Sigmoid colon (tissue), 7 donors: ENCODE results near the gene TMEM35B. TPM values are rescaled to one million over a fixed set of nuclear protein-coding genes. Genes with fewer than 3 reads are reported as not detected.
"Not testable (repeated sequence)": the region's sequence is repeated elsewhere in the genome, so short reads cannot be mapped to it uniquely, and the experiment has no call there.

Source experiments
- DNase-seq: peaks from one replicate; pipeline ENCODE4 v3.0.0-alpha.2; 2019
- H3K27ac ChIP-seq, 4 donors: fragments of 200-600 bp; sonication (generic); one replicate each; pipeline ENCODE4 v1.5.1; 2016 to 2019; ENCODE audit warnings: mild to moderate bottlenecking in 1 of 4
- H3K27me3 ChIP-seq, 3 donors: fragments of 200-600 bp; sonication (generic); one replicate each; pipeline ENCODE4 v1.5.1; 2019; ENCODE audit warnings: mild to moderate bottlenecking in 1 of 3
- H3K36me3 ChIP-seq, 4 donors: fragments of 200-600 bp; sonication (generic); one replicate each; pipeline ENCODE4 v1.5.1; 2016 to 2019
- H3K4me1 ChIP-seq, 4 donors: fragments of 200-600 bp; sonication (generic); one replicate each; pipeline ENCODE4 v1.5.1; 2017 to 2019
- H3K4me3 ChIP-seq, 4 donors: fragments of 200-600 bp; sonication (generic); one replicate each; pipeline ENCODE4 v1.5.1; 2017 to 2019; ENCODE audit warnings: mild to moderate bottlenecking in 2 of 4, moderate library complexity in 1 of 4
- H3K9me3 ChIP-seq, 4 donors: fragments of 200-600 bp in 3 of 4; sonication (generic) in 3 of 4; one replicate each; pipeline versions ENCODE4 v1.5.1 to v1.6.1; 2013 to 2019
- EP300 ChIP-seq, 4 donors: sonication (generic); formaldehyde crosslinking; IDR thresholded peaks; one replicate each; pipeline ENCODE4 v1.6.1; 2017; ENCODE audit warnings: antibody characterized with exemption in 4 of 4
- POLR2A ChIP-seq, 2 donors: fragments of 450-650 bp; IDR thresholded peaks; one replicate each; pipeline ENCODE4 v1.6.1; 2016; ENCODE audit warnings: antibody characterized with exemption in 2 of 2, mild to moderate bottlenecking in 2 of 2, moderate library complexity in 2 of 2
- POLR2AphosphoS5 ChIP-seq, 4 donors: sonication (generic); formaldehyde crosslinking; IDR thresholded peaks; one replicate each; pipeline ENCODE4 v1.6.1; 2017; ENCODE audit warnings: antibody characterized with exemption in 4 of 4
- WGBS, 2 donors: extraction: QIAGEN DNeasy Blood & Tissue Kit; methylation state at CpG; one replicate each; pipeline ENCODE4 v1.1.7; 2013; 5-methylcytosine and 5-hydroxymethylcytosine counted together
- intact Hi-C: fragments of 100-400 bp; cut with DNase I; formaldehyde crosslinking; loops from one replicate; pipeline ENCODE4 v1.15.1; 2023
- polyA plus RNA-seq, 3 donors: library from polyadenylated mRNA; stranded (reverse); fragments of 200-250 nt; gene quantifications; one replicate each; pipeline ENCODE4 v1.2.3, GENCODE V29; 2013
- total RNA-seq, 4 donors: library from RNA; depleted of rRNA; stranded (reverse); fragments of >200 nt; gene quantifications; one replicate each; pipeline ENCODE4 v1.1.0, GENCODE V29; 2016
- TF ChIP-seq, protein P1 (sequence below), 4 experiments: fragments of 450-650 bp in 3 of 4; fragments of 200-600 bp in 1 of 4; IDR thresholded peaks; one replicate each; pipeline ENCODE4 v1.5.1; 2016 to 2019; ENCODE audit warnings: antibody characterized with exemption in 4 of 4, mild to moderate bottlenecking in 3 of 4, moderate library complexity in 2 of 4
- donor health status: healthy with polysubstance abuse.
- donor health status: Bipolar disorder and iron deficiency.
- donor health status: healthy.

TMEM35B gene
- total and polyA plus RNA-seq, 7 donors, result 7.6 to 53.8 (median 22.0) TPM

DNA sequence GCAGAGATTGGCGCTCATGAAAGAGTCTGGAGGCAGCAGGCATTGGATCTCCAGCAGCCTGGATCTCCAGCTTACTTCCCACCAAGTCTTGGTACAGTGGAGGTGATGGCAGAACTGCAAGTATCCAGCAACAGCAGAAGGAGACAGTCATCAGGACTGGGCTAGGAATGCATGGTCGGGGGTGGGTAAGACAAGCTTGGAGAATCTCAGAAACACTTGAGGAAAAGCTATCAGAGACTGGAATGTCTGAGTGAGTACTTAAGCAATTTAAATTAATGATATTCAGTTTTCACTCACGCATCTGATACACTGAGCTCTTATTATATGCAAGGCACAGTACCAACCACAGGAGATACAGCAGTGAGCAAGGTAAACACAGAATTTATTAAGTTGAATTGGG is 9.8 kb downstream of the TMEM35B start:
- TF ChIP-seq EP300 (IDR thresholded peaks at IDR 0.05), result no peak
- TF ChIP-seq, protein P1, sequence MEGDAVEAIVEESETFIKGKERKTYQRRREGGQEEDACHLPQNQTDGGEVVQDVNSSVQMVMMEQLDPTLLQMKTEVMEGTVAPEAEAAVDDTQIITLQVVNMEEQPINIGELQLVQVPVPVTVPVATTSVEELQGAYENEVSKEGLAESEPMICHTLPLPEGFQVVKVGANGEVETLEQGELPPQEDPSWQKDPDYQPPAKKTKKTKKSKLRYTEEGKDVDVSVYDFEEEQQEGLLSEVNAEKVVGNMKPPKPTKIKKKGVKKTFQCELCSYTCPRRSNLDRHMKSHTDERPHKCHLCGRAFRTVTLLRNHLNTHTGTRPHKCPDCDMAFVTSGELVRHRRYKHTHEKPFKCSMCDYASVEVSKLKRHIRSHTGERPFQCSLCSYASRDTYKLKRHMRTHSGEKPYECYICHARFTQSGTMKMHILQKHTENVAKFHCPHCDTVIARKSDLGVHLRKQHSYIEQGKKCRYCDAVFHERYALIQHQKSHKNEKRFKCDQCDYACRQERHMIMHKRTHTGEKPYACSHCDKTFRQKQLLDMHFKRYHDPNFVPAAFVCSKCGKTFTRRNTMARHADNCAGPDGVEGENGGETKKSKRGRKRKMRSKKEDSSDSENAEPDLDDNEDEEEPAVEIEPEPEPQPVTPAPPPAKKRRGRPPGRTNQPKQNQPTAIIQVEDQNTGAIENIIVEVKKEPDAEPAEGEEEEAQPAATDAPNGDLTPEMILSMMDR (IDR thresholded peaks at IDR 0.05), result no peak
- no peak for TF ChIP-seq POLR2A (IDR thresholded peaks at IDR 0.05)
- no peak for TF ChIP-seq POLR2AphosphoS5 (IDR thresholded peaks at IDR 0.05)
- no peak overlapping the region for H3K27ac ChIP-seq
- intact Hi-C loops, result no loop called here

DNA sequence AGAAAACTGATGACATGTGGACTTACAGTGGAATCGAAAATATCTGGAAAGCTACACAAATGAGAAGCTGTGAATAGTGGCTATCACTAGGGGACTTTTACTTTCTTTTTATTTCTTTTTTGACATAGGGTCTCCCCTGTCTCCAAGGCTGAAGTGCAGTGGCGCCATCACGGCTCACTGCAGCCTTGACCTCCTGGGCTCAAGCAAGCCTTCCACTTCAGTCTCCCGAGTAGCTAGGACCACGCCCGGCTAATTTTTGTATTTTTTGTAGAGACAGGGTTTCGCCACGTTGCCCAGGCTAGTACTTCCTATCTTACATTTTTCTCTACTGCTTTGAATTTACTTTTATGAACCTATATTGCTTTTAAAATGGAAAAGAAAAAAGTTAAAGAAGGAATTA is 10.5 kb downstream of the TMEM35B start:
- no peak overlapping the region for H3K27ac ChIP-seq
- H3K27me3 ChIP-seq, result peaks cover 0 to 11% (median 0%) of the 10 kb centered on the region in 3 donors
- DNase-seq, result no peak
- H3K36me3 ChIP-seq, result peaks cover 0 to 3% (median 0%) of the 10 kb centered on the region in 4 donors
- no peaks in the 10 kb centered on the region for H3K9me3 ChIP-seq
- 82 to 83% methylated on average over 8 of the region's 8 CpGs for WGBS, 2 donors
- intact Hi-C loops, result no loop called here
- no peak overlapping the region for H3K4me3 ChIP-seq
- TF ChIP-seq POLR2AphosphoS5 (IDR thresholded peaks at IDR 0.05) (no peak), EP300 (IDR thresholded peaks at IDR 0.05) (no peak), POLR2A (IDR thresholded peaks at IDR 0.05) (no peak)
- TF ChIP-seq, protein P1 (IDR thresholded peaks at IDR 0.05), result no peak
- no peaks in the 10 kb centered on the region for H3K4me1 ChIP-seq

More for the DNA sequence above, 9.8 kb downstream of the TMEM35B start:
- peaks cover 0 to 5% (median 0%) of the 10 kb centered on the region in 3 donors for H3K27me3 ChIP-seq
- no peaks in the 10 kb centered on the region for H3K4me1 ChIP-seq
- H3K4me3 ChIP-seq, result no peak overlapping the region
- H3K9me3 ChIP-seq, result no peaks in the 10 kb centered on the region
- 89 to 93% methylated on average over 3 of the region's 3 CpGs for WGBS, 2 donors
- no peak for DNase-seq
- H3K36me3 ChIP-seq, result peaks cover 0 to 3% (median 0%) of the 10 kb centered on the region in 4 donors

DNA sequence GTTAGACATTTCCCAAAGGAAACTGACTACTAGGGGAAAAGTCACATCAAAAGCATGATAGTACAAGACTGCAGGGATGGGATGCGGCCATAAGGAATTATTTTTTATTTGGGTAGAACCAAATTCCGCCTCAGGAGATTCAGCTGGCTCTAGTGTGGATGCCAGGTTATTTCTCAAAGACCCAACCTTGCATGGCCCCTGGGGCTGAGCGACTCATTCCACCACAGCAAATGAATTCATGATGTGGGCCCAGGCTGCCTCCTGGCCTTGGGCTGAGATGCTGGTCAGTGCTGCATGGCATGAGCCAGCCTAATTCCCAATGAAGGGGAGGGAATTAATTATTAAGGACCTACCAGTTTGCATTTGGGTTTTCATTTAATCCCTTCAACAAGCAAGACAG is 11.8 kb downstream of the TMEM35B start:
- WGBS, 2 donors, result 93% methylated on average over 3 of the region's 3 CpGs
- H3K9me3 ChIP-seq, result peaks cover 0 to 3% (median 0%) of the 10 kb centered on the region in 4 donors
- no peak for DNase-seq
- H3K27ac ChIP-seq, result no peak overlapping the region
- H3K4me1 ChIP-seq, result no peaks in the 10 kb centered on the region
- peaks cover 0 to 3% (median 0%) of the 10 kb centered on the region in 4 donors for H3K36me3 ChIP-seq
- TF ChIP-seq, protein P1 (IDR thresholded peaks at IDR 0.05), result no peak
- TF ChIP-seq POLR2A (IDR thresholded peaks at IDR 0.05) (no peak), EP300 (IDR thresholded peaks at IDR 0.05) (no peak), POLR2AphosphoS5 (IDR thresholded peaks at IDR 0.05) (no peak)
- peaks cover 0 to 12% (median 0%) of the 10 kb centered on the region in 3 donors for H3K27me3 ChIP-seq
- intact Hi-C loops, result no loop called here
- H3K4me3 ChIP-seq, result no peak overlapping the region

DNA sequence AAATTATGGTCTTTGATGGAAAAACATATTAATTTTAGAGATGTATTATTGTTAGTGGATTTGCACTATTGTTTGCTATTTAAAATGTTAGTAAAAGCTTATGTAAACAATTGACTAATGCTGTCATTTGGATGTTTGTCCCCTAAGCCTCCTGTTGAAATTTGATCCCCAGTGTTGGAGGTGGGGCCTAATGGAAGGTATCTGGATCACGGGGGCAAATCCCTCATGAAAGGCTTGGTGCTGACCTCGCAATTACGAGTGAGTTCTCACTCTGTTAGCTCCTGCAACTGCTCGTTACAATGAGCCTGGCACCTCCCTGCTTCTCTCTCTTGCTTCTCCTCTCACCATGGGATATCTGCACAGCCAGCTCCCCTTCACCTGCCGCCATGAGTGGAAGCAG is 14.3 kb downstream of the TMEM35B start:
- TF ChIP-seq POLR2AphosphoS5 (IDR thresholded peaks at IDR 0.05) (no peak), POLR2A (IDR thresholded peaks at IDR 0.05) (no peak), EP300 (IDR thresholded peaks at IDR 0.05) (no peak)
- TF ChIP-seq, protein P1 (IDR thresholded peaks at IDR 0.05), result no peak
- WGBS, 2 donors, result 55 to 59% methylated on average over 5 of the region's 5 CpGs

DNA sequence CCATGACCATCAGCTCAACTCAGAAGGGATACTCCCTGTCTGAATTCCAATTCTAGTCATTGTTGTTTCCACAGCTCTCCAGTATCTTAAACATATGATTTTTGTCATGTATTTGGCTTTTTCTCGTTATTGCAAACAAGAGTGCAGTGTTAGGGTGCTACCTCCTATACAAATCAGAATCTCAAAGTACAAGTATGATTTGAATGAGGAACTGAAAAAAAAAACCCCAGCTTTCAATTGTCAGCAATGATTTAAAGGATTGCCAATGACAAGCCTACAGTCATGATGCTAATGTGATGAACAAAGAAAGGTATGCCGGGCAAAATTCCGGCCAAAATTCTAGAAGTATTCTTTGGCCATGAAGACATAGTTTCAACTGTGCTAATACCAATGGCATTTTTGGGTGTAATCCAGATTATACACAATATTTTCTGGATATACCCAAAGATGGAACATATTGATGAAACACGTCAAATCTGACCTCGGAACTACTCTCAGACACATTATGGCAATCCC is 14.9 kb downstream of the TMEM35B start:
- no peak for DNase-seq
- H3K27me3 ChIP-seq, result peaks cover 0 to 12% (median 0%) of the 10 kb centered on the region in 3 donors
- 91 to 94% methylated on average over 5 of the region's 5 CpGs for WGBS, 2 donors
- H3K27ac ChIP-seq, result no peak overlapping the region
- H3K9me3 ChIP-seq, result peaks cover 0 to 3% (median 0%) of the 10 kb centered on the region in 4 donors
- no peak for TF ChIP-seq POLR2AphosphoS5 (IDR thresholded peaks at IDR 0.05)
- H3K4me3 ChIP-seq, result no peak overlapping the region
- no peaks in the 10 kb centered on the region for H3K4me1 ChIP-seq
- H3K36me3 ChIP-seq, result no peaks in the 10 kb centered on the region
- intact Hi-C loops, result no loop called here

More for the DNA sequence above, 14.3 kb downstream of the TMEM35B start:
- Histone ChIP-seq H3K27me3 (peaks cover 0 to 12% (median 0%) of the 10 kb centered on the region in 3 donors), H3K4me3 (no peak overlapping the region), H3K36me3 (no peaks in the 10 kb centered on the region), H3K4me1 (no peaks in the 10 kb centered on the region), H3K27ac (no peak overlapping the region), H3K9me3 (peaks cover 0 to 3% (median 0%) of the 10 kb centered on the region in 4 donors)
- DNase-seq, result no peak
- intact Hi-C loops, result no loop called here

DNA sequence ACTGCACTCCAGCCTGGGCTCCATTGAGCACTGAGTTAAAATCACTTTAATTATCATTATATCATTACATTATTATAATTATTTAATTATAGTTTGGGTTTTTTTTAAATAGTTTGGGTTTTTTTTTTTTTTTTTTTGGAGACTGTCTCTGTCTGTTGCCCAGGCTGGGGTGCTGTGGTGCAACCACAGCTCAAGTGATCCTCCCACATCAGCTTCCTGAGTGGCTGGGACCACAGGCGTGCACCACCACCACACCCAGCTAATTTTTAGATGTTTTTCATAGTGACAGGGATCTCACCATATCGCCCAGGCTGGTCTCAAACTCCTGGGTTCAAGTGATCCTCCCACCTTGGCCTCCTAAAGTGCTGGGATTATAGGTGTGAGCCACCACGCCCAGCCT is 16.9 kb downstream of the TMEM35B start:
- H3K4me3 ChIP-seq, H3K4me1 ChIP-seq, H3K36me3 ChIP-seq, intact Hi-C loops, H3K9me3 ChIP-seq, DNase-seq, H3K27ac ChIP-seq: not testable (repeated sequence)
- 82 to 83% methylated on average over 3 of the region's 3 CpGs for WGBS, 2 donors
- H3K27me3 ChIP-seq, result peaks cover 0 to 12% (median 0%) of the 10 kb centered on the region in 3 donors

DNA sequence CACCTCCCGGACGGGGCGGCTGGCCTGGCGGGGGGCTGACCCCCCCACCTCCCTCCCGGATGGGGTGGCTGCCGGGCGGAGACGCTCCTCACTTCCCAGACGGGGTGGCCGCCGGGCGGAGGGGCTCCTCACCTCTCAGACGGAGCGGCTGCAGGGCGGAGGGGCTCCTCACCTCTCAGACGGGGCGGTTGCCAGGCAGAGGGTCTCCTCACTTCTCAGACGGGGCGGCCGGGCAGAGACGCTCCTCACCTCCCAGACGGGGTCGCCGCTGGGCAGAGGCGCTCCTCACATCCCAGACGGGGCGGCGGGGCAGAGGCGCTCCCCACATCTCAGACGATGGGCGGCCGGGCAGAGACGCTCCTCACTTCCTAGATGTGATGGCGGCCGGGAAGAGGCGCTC is 17.5 kb downstream of the TMEM35B start:
- H3K9me3 ChIP-seq, intact Hi-C loops, H3K4me1 ChIP-seq, H3K4me3 ChIP-seq, H3K36me3 ChIP-seq, H3K27ac ChIP-seq, DNase-seq: not testable (repeated sequence)
- WGBS, 2 donors, result 94 to 98% methylated on average over 19 to 21 of the region's 36 CpGs
- peaks cover 0 to 12% (median 0%) of the 10 kb centered on the region in 3 donors for H3K27me3 ChIP-seq
